DND-41 (cell line): ENCODE data around the gene FEM1C.

Experiments used
- CTCF ChIP-seq: IDR thresholded peaks from 2 replicates; pipeline ENCODE4 v1.5.1; 2012; ENCODE audit warnings: borderline replicate concordance, low read length, moderate library complexity, mild to moderate bottlenecking; ENCODE audit not compliant: poor library complexity, severe bottlenecking; ENCODE audit errors: extremely low read depth
- EZH2 ChIP-seq: IDR thresholded peaks from 3 replicates; pipeline ENCODE4 v1.6.1; 2012; ENCODE audit warnings: borderline replicate concordance, low read depth, mild to moderate bottlenecking, moderate library complexity, low read length, inconsistent platforms; ENCODE audit not compliant: severe bottlenecking

- no peak for TF ChIP-seq CTCF
- no peak for TF ChIP-seq EZH2
These were observed 13.2 kb downstream of the FEM1C start for GRCh38 chr5:115531380-115531779.
